ENCODE measurements around the gene MN1. TPM values are rescaled to one million over a fixed set of nuclear protein-coding genes. Genes with fewer than 3 reads are reported as not detected.

Gene MN1
- total RNA-seq, 1 donor from 2014 or later, result 19.0 TPM

DNA sequence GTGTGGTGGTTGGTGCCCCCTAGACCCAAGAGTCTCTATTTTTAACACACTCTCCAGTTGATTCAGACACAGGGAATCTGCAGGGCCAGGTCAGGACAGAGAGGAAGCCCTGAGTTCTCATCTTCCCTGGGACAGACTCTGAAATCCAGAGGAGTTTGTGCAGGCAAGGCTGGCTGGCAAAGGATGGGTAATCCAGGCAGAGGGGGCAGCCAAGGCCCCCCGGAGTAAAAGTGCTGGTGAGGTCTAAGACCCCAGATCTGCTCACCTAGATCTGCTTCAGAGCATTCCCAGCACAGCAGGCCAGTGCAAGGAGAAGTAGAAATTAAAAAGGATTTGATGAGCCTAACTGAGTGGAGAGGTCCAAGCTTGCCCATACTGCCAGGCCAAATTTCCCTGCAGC is 40.6 kb upstream of the MN1 start:
- H3K36me3 Mint-ChIP-seq (ENCODE audit: low read depth), result peaks cover 7% of the 10 kb centered on the region
- no peak for DNase-seq (ENCODE audit: low read depth, low spot score)
- H3K4me3 Mint-ChIP-seq, result no peak overlapping the region
- TF ChIP-seq, protein P1, sequence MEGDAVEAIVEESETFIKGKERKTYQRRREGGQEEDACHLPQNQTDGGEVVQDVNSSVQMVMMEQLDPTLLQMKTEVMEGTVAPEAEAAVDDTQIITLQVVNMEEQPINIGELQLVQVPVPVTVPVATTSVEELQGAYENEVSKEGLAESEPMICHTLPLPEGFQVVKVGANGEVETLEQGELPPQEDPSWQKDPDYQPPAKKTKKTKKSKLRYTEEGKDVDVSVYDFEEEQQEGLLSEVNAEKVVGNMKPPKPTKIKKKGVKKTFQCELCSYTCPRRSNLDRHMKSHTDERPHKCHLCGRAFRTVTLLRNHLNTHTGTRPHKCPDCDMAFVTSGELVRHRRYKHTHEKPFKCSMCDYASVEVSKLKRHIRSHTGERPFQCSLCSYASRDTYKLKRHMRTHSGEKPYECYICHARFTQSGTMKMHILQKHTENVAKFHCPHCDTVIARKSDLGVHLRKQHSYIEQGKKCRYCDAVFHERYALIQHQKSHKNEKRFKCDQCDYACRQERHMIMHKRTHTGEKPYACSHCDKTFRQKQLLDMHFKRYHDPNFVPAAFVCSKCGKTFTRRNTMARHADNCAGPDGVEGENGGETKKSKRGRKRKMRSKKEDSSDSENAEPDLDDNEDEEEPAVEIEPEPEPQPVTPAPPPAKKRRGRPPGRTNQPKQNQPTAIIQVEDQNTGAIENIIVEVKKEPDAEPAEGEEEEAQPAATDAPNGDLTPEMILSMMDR (conservative IDR thresholded peaks at IDR 0.05), result no peak
- no peaks in the 10 kb centered on the region for H3K27me3 Mint-ChIP-seq (ENCODE audit: low read depth)
- peaks cover 6% of the 10 kb centered on the region for H3K9me3 Mint-ChIP-seq
- peaks cover 34% of the 10 kb centered on the region for H3K4me1 Mint-ChIP-seq
- no peak overlapping the region for H3K27ac Mint-ChIP-seq (ENCODE audit: unreplicated experiment)

DNA sequence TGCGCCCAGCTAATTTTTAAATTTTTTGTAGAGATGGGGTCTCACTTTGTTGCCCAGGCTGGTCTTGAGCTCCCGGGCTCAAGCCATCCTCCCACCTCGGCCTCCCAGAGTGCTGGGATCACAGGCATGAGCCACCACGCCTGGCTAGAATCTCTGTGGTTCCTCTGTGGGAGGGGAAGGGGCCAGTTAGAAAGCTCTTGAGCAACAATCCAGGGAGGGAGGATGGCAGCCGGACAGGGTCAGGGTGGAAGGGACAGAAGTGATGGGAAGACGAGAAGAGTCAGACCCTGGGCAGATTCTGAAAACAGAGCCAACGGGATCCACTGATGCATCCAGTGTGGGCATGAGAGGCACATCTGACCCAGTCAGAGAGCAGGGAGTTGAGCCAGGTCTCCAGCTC is 38.9 kb upstream of the MN1 start:
- Mint-ChIP-seq H3K27me3 (ENCODE audit: low read depth) (no peaks in the 10 kb centered on the region), H3K36me3 (ENCODE audit: low read depth) (peaks cover 7% of the 10 kb centered on the region), H3K27ac (ENCODE audit: unreplicated experiment) (no peak overlapping the region), H3K4me1 (peaks cover 29% of the 10 kb centered on the region), H3K4me3 (no peak overlapping the region), H3K9me3 (peaks cover 6% of the 10 kb centered on the region)
- TF ChIP-seq, protein P1 (conservative IDR thresholded peaks at IDR 0.05), result no peak
- no peak for DNase-seq (ENCODE audit: low read depth, low spot score)

GRCh38 chr22:27839057-27839660 is 37.6 kb upstream of the MN1 start:
- DNase-seq (ENCODE audit: low read depth, low spot score), result no peak
- TF ChIP-seq, protein P1 (conservative IDR thresholded peaks at IDR 0.05), result no peak
- Mint-ChIP-seq H3K4me1 (peaks cover 29% of the 10 kb centered on the region), H3K9me3 (peaks cover 6% of the 10 kb centered on the region), H3K27ac (ENCODE audit: unreplicated experiment) (no peak overlapping the region), H3K27me3 (ENCODE audit: low read depth) (no peaks in the 10 kb centered on the region), H3K36me3 (ENCODE audit: low read depth) (peaks cover 7% of the 10 kb centered on the region), H3K4me3 (no peak overlapping the region)

GRCh38 chr22:27836181-27836580 is 34.6 kb upstream of the MN1 start:
- H3K36me3 Mint-ChIP-seq (ENCODE audit: low read depth), result peaks cover 7% of the 10 kb centered on the region
- TF ChIP-seq, protein P1 (conservative IDR thresholded peaks at IDR 0.05), result no peak
- peaks cover 25% of the 10 kb centered on the region for H3K4me1 Mint-ChIP-seq
- H3K27ac Mint-ChIP-seq (ENCODE audit: unreplicated experiment), result no peak overlapping the region
- no peak for DNase-seq (ENCODE audit: low read depth, low spot score)
- H3K27me3 Mint-ChIP-seq (ENCODE audit: low read depth), result no peaks in the 10 kb centered on the region
- peaks cover 6% of the 10 kb centered on the region for H3K9me3 Mint-ChIP-seq
- no peak overlapping the region for H3K4me3 Mint-ChIP-seq

- peaks cover 6% of the 10 kb centered on the region for H3K9me3 Mint-ChIP-seq
These were observed 33.9 kb upstream of the MN1 start for GRCh38 chr22:27835446-27835845.

More at GRCh38 chr22:27835446-27835845, 33.9 kb upstream of the MN1 start:
- peaks cover 25% of the 10 kb centered on the region for H3K4me1 Mint-ChIP-seq
- TF ChIP-seq, protein P1 (conservative IDR thresholded peaks at IDR 0.05), result no peak
- no peaks in the 10 kb centered on the region for H3K27me3 Mint-ChIP-seq (ENCODE audit: low read depth)
- no peak overlapping the region for H3K4me3 Mint-ChIP-seq
- no peak overlapping the region for H3K27ac Mint-ChIP-seq (ENCODE audit: unreplicated experiment)
- DNase-seq (ENCODE audit: low read depth, low spot score), result no peak
- H3K36me3 Mint-ChIP-seq (ENCODE audit: low read depth), result peaks cover 7% of the 10 kb centered on the region
